CD4-positive, alpha-beta T cell treated with Interleukin-17A for 1 hour (primary cell): ENCODE results near the gene SLX4.

Experiments used
- DNase-seq: peaks from one replicate; pipeline ENCODE4 v3.0.0-alpha.2; 2020

The SLX4 gene

GRCh38 chr16:3597676-3598075 lies 13.7 kb downstream of the SLX4 start:
- no peak for DNase-seq

- no peak for DNase-seq
Measured at GRCh38 chr16:3597226-3597625, 14.2 kb downstream of the SLX4 start.

GRCh38 chr16:3596101-3596861 lies 15.1 kb downstream of the SLX4 start:
- DNase-seq: no peak

GRCh38 chr16:3595521-3596021 lies 15.8 kb downstream of the SLX4 start:
- DNase-seq: no peak

- no peak for DNase-seq
Measured at GRCh38 chr16:3595110-3595486, 16.3 kb downstream of the SLX4 start.

GRCh38 chr16:3594316-3595109 lies 16.9 kb downstream of the SLX4 start:
- no peak for DNase-seq

GRCh38 chr16:3592559-3592958 lies 18.8 kb downstream of the SLX4 start:
- no peak for DNase-seq

- no peak for DNase-seq
Measured at GRCh38 chr16:3591991-3592390, 19.4 kb downstream of the SLX4 start.

- DNase-seq: no peak
Measured at GRCh38 chr16:3591436-3591803, 20.0 kb downstream of the SLX4 start.

- no peak for DNase-seq
Measured at GRCh38 chr16:3590736-3591435, 20.5 kb downstream of the SLX4 start.

GRCh38 chr16:3589991-3590701 lies 21.3 kb downstream of the SLX4 start:
- DNase-seq: no peak

- DNase-seq: no peak
Measured at GRCh38 chr16:3589441-3589921, 21.9 kb downstream of the SLX4 start.

- DNase-seq: no peak
Measured at GRCh38 chr16:3589001-3589400, 22.4 kb downstream of the SLX4 start.

- DNase-seq: no peak
Measured at GRCh38 chr16:3587547-3588110, 23.8 kb downstream of the SLX4 start.

GRCh38 chr16:3584412-3584811 lies 27.0 kb downstream of the SLX4 start:
- no peak for DNase-seq

- no peak for DNase-seq
Measured at GRCh38 chr16:3583303-3584038, 27.9 kb downstream of the SLX4 start.

- DNase-seq: no peak
Measured at GRCh38 chr16:3582276-3583165, 28.9 kb downstream of the SLX4 start.

- DNase-seq: no peak
Measured at GRCh38 chr16:3581392-3581791, 30.0 kb downstream of the SLX4 start.

GRCh38 chr16:3580686-3581085 lies 30.7 kb downstream of the SLX4 start:
- no peak for DNase-seq

- DNase-seq: no peak
Measured at GRCh38 chr16:3580251-3580651, 31.2 kb downstream of the SLX4 start.

GRCh38 chr16:3579776-3580175 lies 31.6 kb downstream of the SLX4 start:
- no peak for DNase-seq
